ENCODE data around the gene GATAD1. TPM values are rescaled to one million over a fixed set of nuclear protein-coding genes. Genes with fewer than 3 reads are reported as not detected.
"Not testable (repeated sequence)": the region's sequence is repeated elsewhere in the genome, so short reads cannot be mapped to it uniquely, and the experiment has no call there.

The GATAD1 gene
- 10 to 100 TPM; 29.7 to 34.3 TPM for total RNA-seq
- long read RNA-seq, transcript GATAD1-201 (5 exons, 3,962 nt): major isoform, 7 of 29 reads
- long read RNA-seq, partial matches to known transcripts: 9 of 29 reads
- long read RNA-seq, other reads (novel, unspliced or antisense): 11 of 29 reads

- ATAC-seq: peak; percentile 89
- intact Hi-C loops (cut with DNase I, micrococcal nuclease): loop anchor here in 1 of 2 donors (5.0 kb wide), 1 partner anchor 200 kb away; the partner anchor contains the start of genes ANKIB1 and KRIT1
Observed at GRCh38 chr7:92447345-92448204, at the start of gene GATAD1. Gene GATAD1 (plus strand): TSS chr7:92447482. CDS start chr7:92447730, 248 bp downstream.

GRCh38 chr7:92397542-92397941 lies 49.7 kb upstream of the GATAD1 start:
- ATAC-seq (no peak), DNase-seq (no peak)
- intact Hi-C loops (cut with DNase I, micrococcal nuclease): no loop called here

More at GRCh38 chr7:92447345-92448204, at the start of gene GATAD1:
- peak; percentile 91 to 93 for DNase-seq

- intact Hi-C loops (cut with DNase I, micrococcal nuclease): no loop called here
- DNase-seq: no peak
- peak; percentile 42 for ATAC-seq
Observed at GRCh38 chr7:92400013-92400412, 47.3 kb upstream of the GATAD1 start.

- DNase-seq (no peak), ATAC-seq (peak; percentile 23)
- intact Hi-C loops (cut with DNase I, micrococcal nuclease): no loop called here
Observed at GRCh38 chr7:92402920-92403759, 44.1 kb upstream of the GATAD1 start.

- DNase-seq (no peak), ATAC-seq (no peak)
- intact Hi-C loops (cut with DNase I, micrococcal nuclease): no loop called here
Observed at GRCh38 chr7:92403760-92404074, 43.6 kb upstream of the GATAD1 start.

GRCh38 chr7:92404170-92404614 lies 43.1 kb upstream of the GATAD1 start:
- ATAC-seq (no peak), DNase-seq (no peak)
- intact Hi-C loops (cut with DNase I, micrococcal nuclease): no loop called here

- ATAC-seq (no peak), DNase-seq (no peak)
- intact Hi-C loops (cut with DNase I, micrococcal nuclease): no loop called here
Observed at GRCh38 chr7:92409357-92409756, 37.9 kb upstream of the GATAD1 start.

- DNase-seq; intact Hi-C loops (cut with DNase I, micrococcal nuclease); ATAC-seq: not testable (repeated sequence)
Observed at GRCh38 chr7:92410162-92410561, 37.1 kb upstream of the GATAD1 start.

- DNase-seq (no peak), ATAC-seq (no peak)
- intact Hi-C loops (cut with DNase I, micrococcal nuclease): no loop called here
Observed at GRCh38 chr7:92412745-92413144, 34.5 kb upstream of the GATAD1 start.

GRCh38 chr7:92413550-92413949 lies 33.7 kb upstream of the GATAD1 start:
- ATAC-seq: no peak
- intact Hi-C loops (cut with DNase I, micrococcal nuclease): no loop called here

GRCh38 chr7:92415225-92415624 lies 32.1 kb upstream of the GATAD1 start:
- intact Hi-C loops (cut with DNase I, micrococcal nuclease): no loop called here
- no peak for ATAC-seq
- DNase-seq: no peak

More at GRCh38 chr7:92413550-92413949, 33.7 kb upstream of the GATAD1 start:
- DNase-seq: no peak

- ATAC-seq (no peak), DNase-seq (no peak)
- intact Hi-C loops (cut with DNase I, micrococcal nuclease): no loop called here
Observed at GRCh38 chr7:92417913-92418312, 29.4 kb upstream of the GATAD1 start.

GRCh38 chr7:92421676-92422435 lies 25.4 kb upstream of the GATAD1 start:
- intact Hi-C loops (cut with DNase I, micrococcal nuclease): no loop called here
- ATAC-seq (peak; percentile 56), DNase-seq (peak in 1 of 2 donors; percentile 37)

- DNase-seq: no peak
- ATAC-seq: no peak
- intact Hi-C loops (cut with DNase I, micrococcal nuclease): no loop called here
Observed at GRCh38 chr7:92422926-92423325, 24.4 kb upstream of the GATAD1 start.

- intact Hi-C loops (cut with DNase I, micrococcal nuclease): no loop called here
- no peak for DNase-seq
- ATAC-seq: no peak
Observed at GRCh38 chr7:92423710-92424131, 23.6 kb upstream of the GATAD1 start.

- DNase-seq (peak; percentile 38 to 43), ATAC-seq (peak; percentile 51)
- intact Hi-C loops (cut with DNase I, micrococcal nuclease): no loop called here
Observed at GRCh38 chr7:92425311-92425947, 21.9 kb upstream of the GATAD1 start.

GRCh38 chr7:92427193-92427592 lies 20.1 kb upstream of the GATAD1 start:
- DNase-seq: no peak
- ATAC-seq: no peak
- intact Hi-C loops (cut with DNase I, micrococcal nuclease): no loop called here

- ATAC-seq (no peak), DNase-seq (no peak)
- intact Hi-C loops (cut with DNase I, micrococcal nuclease): no loop called here
Observed at GRCh38 chr7:92432299-92432946, 14.9 kb upstream of the GATAD1 start.

Data from left colon (tissue), 2 donors.